Limb (tissue), 2 donors: ENCODE measurements around the gene CIROP.

Experiments
- DNase-seq, 2 donors: peaks; one replicate each; pipeline ENCODE4 v3.0.0-alpha.2; 2016; ENCODE audit errors: extremely low spot score in 2 of 2

Gene CIROP

GRCh38 chr14:23067847-23068788 lies 36.7 kb downstream of the CIROP start:
- DNase-seq: no peak

- DNase-seq: no peak
Measured at GRCh38 chr14:23066855-23067744, 37.7 kb downstream of the CIROP start.

GRCh38 chr14:23066368-23066767 lies 38.4 kb downstream of the CIROP start:
- no peak for DNase-seq

GRCh38 chr14:23063601-23064000 lies 41.2 kb downstream of the CIROP start:
- DNase-seq: no peak

- no peak for DNase-seq
Measured at GRCh38 chr14:23062002-23062401, 42.8 kb downstream of the CIROP start.

- DNase-seq: no peak
Measured at GRCh38 chr14:23060536-23061260, 44.1 kb downstream of the CIROP start.

GRCh38 chr14:23058654-23059504 lies 45.9 kb downstream of the CIROP start:
- no peak for DNase-seq

- DNase-seq: peak; percentile 91 to 96
Measured at GRCh38 chr14:23057757-23058653, 46.8 kb downstream of the CIROP start.

GRCh38 chr14:23056956-23057756 lies 47.6 kb downstream of the CIROP start, which contains the start of gene CDH24:
CDH24 (minus strand) TSS chr14:23057520; CDS start chr14:23055733, 1,787 bp downstream.
- DNase-seq: peak; percentile 74 to 86

GRCh38 chr14:23056145-23056955 lies 48.4 kb downstream of the CIROP start:
- peak in 1 of 2 donors; percentile 68 for DNase-seq

GRCh38 chr14:23055621-23056144 lies 49.1 kb downstream of the CIROP start:
- no peak for DNase-seq

- no peak for DNase-seq
Measured at GRCh38 chr14:23055147-23055550, 49.6 kb downstream of the CIROP start.

GRCh38 chr14:23054000-23054811 lies 50.6 kb downstream of the CIROP start:
- no peak for DNase-seq

- DNase-seq: no peak
Measured at GRCh38 chr14:23053426-23053825, 51.4 kb downstream of the CIROP start.

GRCh38 chr14:23052671-23053070 lies 52.1 kb downstream of the CIROP start:
- DNase-seq: no peak

- DNase-seq: no peak
Measured at GRCh38 chr14:23052182-23052623, 52.6 kb downstream of the CIROP start.
